Panc1 (cell line): ENCODE results near the gene SYDE2.

Experiments
- POLR2AphosphoS5 ChIP-seq: IDR thresholded peaks from 2 replicates; pipeline ENCODE4 v1.6.1; 2012; ENCODE audit warnings: mild to moderate bottlenecking, low read depth, low read length, moderate library complexity
- TF ChIP-seq, protein P1 (sequence below): fragments of 450-650 bp; IDR thresholded peaks from 2 replicates; pipeline ENCODE4 v1.5.1; 2017; ENCODE audit warnings: mild to moderate bottlenecking

GRCh38 chr1:85179522-85179921, 21.3 kb downstream of the SYDE2 start:
- TF ChIP-seq, protein P1, sequence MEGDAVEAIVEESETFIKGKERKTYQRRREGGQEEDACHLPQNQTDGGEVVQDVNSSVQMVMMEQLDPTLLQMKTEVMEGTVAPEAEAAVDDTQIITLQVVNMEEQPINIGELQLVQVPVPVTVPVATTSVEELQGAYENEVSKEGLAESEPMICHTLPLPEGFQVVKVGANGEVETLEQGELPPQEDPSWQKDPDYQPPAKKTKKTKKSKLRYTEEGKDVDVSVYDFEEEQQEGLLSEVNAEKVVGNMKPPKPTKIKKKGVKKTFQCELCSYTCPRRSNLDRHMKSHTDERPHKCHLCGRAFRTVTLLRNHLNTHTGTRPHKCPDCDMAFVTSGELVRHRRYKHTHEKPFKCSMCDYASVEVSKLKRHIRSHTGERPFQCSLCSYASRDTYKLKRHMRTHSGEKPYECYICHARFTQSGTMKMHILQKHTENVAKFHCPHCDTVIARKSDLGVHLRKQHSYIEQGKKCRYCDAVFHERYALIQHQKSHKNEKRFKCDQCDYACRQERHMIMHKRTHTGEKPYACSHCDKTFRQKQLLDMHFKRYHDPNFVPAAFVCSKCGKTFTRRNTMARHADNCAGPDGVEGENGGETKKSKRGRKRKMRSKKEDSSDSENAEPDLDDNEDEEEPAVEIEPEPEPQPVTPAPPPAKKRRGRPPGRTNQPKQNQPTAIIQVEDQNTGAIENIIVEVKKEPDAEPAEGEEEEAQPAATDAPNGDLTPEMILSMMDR: no peak
- TF ChIP-seq POLR2AphosphoS5: no peak
